ENCODE measurements around the gene IFNA7. TPM values are rescaled to one million over a fixed set of nuclear protein-coding genes. Genes with fewer than 3 reads are reported as not detected.

Gene IFNA7
- total RNA-seq, 1 experiment from 2014 or later = not detected

- ChIA-PET POLR2A (no interaction called here), CTCF (no interaction called here)
- H3K36me3 Mint-ChIP-seq (ENCODE audit: insufficient read depth, unreplicated experiment) = no peaks in the 10 kb centered on the region
- no peak overlapping the region for H3K4me3 Mint-ChIP-seq (ENCODE audit: unreplicated experiment)
- DNase-seq (ENCODE audit: unreplicated experiment) = no peak
- TF ChIP-seq, protein P1, sequence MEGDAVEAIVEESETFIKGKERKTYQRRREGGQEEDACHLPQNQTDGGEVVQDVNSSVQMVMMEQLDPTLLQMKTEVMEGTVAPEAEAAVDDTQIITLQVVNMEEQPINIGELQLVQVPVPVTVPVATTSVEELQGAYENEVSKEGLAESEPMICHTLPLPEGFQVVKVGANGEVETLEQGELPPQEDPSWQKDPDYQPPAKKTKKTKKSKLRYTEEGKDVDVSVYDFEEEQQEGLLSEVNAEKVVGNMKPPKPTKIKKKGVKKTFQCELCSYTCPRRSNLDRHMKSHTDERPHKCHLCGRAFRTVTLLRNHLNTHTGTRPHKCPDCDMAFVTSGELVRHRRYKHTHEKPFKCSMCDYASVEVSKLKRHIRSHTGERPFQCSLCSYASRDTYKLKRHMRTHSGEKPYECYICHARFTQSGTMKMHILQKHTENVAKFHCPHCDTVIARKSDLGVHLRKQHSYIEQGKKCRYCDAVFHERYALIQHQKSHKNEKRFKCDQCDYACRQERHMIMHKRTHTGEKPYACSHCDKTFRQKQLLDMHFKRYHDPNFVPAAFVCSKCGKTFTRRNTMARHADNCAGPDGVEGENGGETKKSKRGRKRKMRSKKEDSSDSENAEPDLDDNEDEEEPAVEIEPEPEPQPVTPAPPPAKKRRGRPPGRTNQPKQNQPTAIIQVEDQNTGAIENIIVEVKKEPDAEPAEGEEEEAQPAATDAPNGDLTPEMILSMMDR (IDR thresholded peaks at IDR 0.05; ENCODE audit: unreplicated experiment) = no peak
- no peaks in the 10 kb centered on the region for H3K9me3 Mint-ChIP-seq (ENCODE audit: unreplicated experiment)
- H3K4me1 Mint-ChIP-seq (ENCODE audit: insufficient read depth, unreplicated experiment) = no peaks in the 10 kb centered on the region
- no TSS peak for BruUV-seq (replicated peaks)
- H3K27me3 Mint-ChIP-seq (ENCODE audit: insufficient read depth, unreplicated experiment) = peaks cover 60% of the 10 kb centered on the region
- intact Hi-C loops (cut with micrococcal nuclease) = no loop called here
- no peak overlapping the region for H3K27ac Mint-ChIP-seq (ENCODE audit: low read depth, unreplicated experiment)
Measured at GRCh38 chr9:21160178-21160577, 41.8 kb downstream of the IFNA7 start.

- no peak overlapping the region for H3K27ac Mint-ChIP-seq (ENCODE audit: low read depth, unreplicated experiment)
- peaks cover 23% of the 10 kb centered on the region for H3K27me3 Mint-ChIP-seq (ENCODE audit: insufficient read depth, unreplicated experiment)
- no TSS peak for BruUV-seq (replicated peaks)
- peak; percentile 10 for DNase-seq (ENCODE audit: unreplicated experiment)
- H3K4me3 Mint-ChIP-seq (ENCODE audit: unreplicated experiment) = no peak overlapping the region
- POLR2A ChIA-PET = no interaction called here
- CTCF ChIA-PET = interaction anchor here (0.6 to 0.7 kb wide), 2 partner anchors 338 to 1296 kb away, joined by 3 read pairs; no protein-coding TSS in a partner anchor
- H3K4me1 Mint-ChIP-seq (ENCODE audit: insufficient read depth, unreplicated experiment) = peaks cover 6% of the 10 kb centered on the region
- no peaks in the 10 kb centered on the region for H3K9me3 Mint-ChIP-seq (ENCODE audit: unreplicated experiment)
- intact Hi-C loops (cut with micrococcal nuclease) = no loop called here
- TF ChIP-seq, protein P1 (IDR thresholded peaks at IDR 0.05; ENCODE audit: unreplicated experiment) = no peak
- H3K36me3 Mint-ChIP-seq (ENCODE audit: insufficient read depth, unreplicated experiment) = no peaks in the 10 kb centered on the region
Measured at GRCh38 chr9:21155501-21155900, 46.5 kb downstream of the IFNA7 start.

- Mint-ChIP-seq H3K9me3 (ENCODE audit: unreplicated experiment) (no peaks in the 10 kb centered on the region), H3K4me1 (ENCODE audit: insufficient read depth, unreplicated experiment) (peaks cover 6% of the 10 kb centered on the region), H3K27me3 (ENCODE audit: insufficient read depth, unreplicated experiment) (peaks cover 18% of the 10 kb centered on the region), H3K4me3 (ENCODE audit: unreplicated experiment) (no peak overlapping the region), H3K36me3 (ENCODE audit: insufficient read depth, unreplicated experiment) (no peaks in the 10 kb centered on the region), H3K27ac (ENCODE audit: low read depth, unreplicated experiment) (no peak overlapping the region)
- ChIA-PET CTCF (interaction anchor here (0.6 to 1.0 kb wide), 5 partner anchors 13 to 403 kb away, joined by 3 to 5 read pairs (median 3); partner anchors contain the start of gene IFNW1), POLR2A (no interaction called here)
- intact Hi-C loops (cut with micrococcal nuclease) = no loop called here
- no TSS peak for BruUV-seq (replicated peaks)
- TF ChIP-seq, protein P1 (IDR thresholded peaks at IDR 0.05; ENCODE audit: unreplicated experiment) = no peak
- DNase-seq (ENCODE audit: unreplicated experiment) = peak; percentile 32
Measured at GRCh38 chr9:21154018-21154608, 47.9 kb downstream of the IFNA7 start.

DNA sequence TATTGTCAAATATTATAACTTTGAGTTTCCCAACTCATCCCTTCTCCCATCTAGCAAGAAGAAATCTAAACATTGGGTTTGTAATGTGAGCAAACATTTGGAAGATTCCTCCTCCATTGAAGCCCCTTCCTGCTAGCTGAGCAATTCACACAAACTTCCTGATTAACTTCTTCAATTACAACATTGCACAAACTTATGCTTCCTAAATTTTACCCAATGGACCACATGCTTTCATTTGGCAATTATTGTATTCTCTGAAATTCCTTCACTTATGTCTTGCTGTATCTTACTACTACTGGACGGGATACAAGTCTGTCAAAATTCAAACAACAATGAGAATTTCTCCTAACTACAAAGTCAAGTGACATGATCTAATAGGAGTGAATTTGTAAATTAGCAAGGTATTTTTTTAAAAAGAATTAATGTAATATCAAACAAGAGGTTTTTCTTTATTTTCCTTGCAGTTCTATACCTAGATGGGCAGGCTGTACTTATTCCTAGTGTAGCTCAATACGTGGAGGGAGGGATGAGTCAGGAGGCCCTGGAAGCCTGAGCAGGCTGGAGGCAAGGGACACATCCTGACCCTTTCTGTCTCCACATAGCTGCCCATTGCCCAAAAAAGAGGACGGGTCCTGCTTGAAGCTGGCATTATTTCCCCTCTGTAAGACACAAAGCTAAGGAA is 48.5 kb downstream of the IFNA7 start:
- peaks cover 6% of the 10 kb centered on the region for H3K4me1 Mint-ChIP-seq (ENCODE audit: insufficient read depth, unreplicated experiment)
- H3K27ac Mint-ChIP-seq (ENCODE audit: low read depth, unreplicated experiment) = no peak overlapping the region
- CTCF ChIA-PET = interaction anchor here (0.6 to 1.0 kb wide), 5 partner anchors 12 to 893 kb away, joined by 3 to 5 read pairs (median 3); partner anchors contain the start of gene IFNW1

More for the DNA sequence above, 48.5 kb downstream of the IFNA7 start:
- Mint-ChIP-seq H3K36me3 (ENCODE audit: insufficient read depth, unreplicated experiment) (no peaks in the 10 kb centered on the region), H3K27me3 (ENCODE audit: insufficient read depth, unreplicated experiment) (peaks cover 12% of the 10 kb centered on the region), H3K4me3 (ENCODE audit: unreplicated experiment) (no peak overlapping the region), H3K9me3 (ENCODE audit: unreplicated experiment) (no peaks in the 10 kb centered on the region)
- intact Hi-C loops (cut with micrococcal nuclease) = no loop called here
- peak; percentile 2 for DNase-seq (ENCODE audit: unreplicated experiment)
- POLR2A ChIA-PET = no interaction called here
- BruUV-seq (replicated peaks) = no TSS peak
- TF ChIP-seq, protein P1 (IDR thresholded peaks at IDR 0.05; ENCODE audit: unreplicated experiment) = no peak

Other genes starting within 250 kb of the IFNA7 start
- gene HACD4, start 170.6 kb downstream of the IFNA7 start, total RNA-seq (2022) = not detected in 2 replicates
- not detected in 2 replicates for gene IFNB1, start 124.3 kb downstream of the IFNA7 start, total RNA-seq (2022)
- not detected in 2 replicates for gene IFNW1, start 60.4 kb downstream of the IFNA7 start, total RNA-seq (2022)
- gene IFNA21, start 35.5 kb downstream of the IFNA7 start, total RNA-seq (2022) = not detected in 2 replicates
- gene IFNA4, start 14.6 kb downstream of the IFNA7 start, total RNA-seq (2022) = not detected in 2 replicates
- gene IFNA10, start 4.9 kb upstream of the IFNA7 start, total RNA-seq (2022) = not detected in 2 replicates
- gene IFNA16, start 15.1 kb upstream of the IFNA7 start, total RNA-seq (2022) = not detected in 2 replicates
- gene IFNA17, start 26.0 kb upstream of the IFNA7 start, total RNA-seq (2022) = not detected in 2 replicates
- gene IFNA14, start 37.8 kb upstream of the IFNA7 start, total RNA-seq (2022) = not detected in 2 replicates
- not detected in 2 replicates for gene IFNA5, start 103.1 kb upstream of the IFNA7 start, total RNA-seq (2022)
- gene KLHL9, start 133.2 kb upstream of the IFNA7 start, total RNA-seq (2022) = 9.8 and 11.6 TPM in 2 replicates
- not detected in 2 replicates for gene IFNA6, start 148.7 kb upstream of the IFNA7 start, total RNA-seq (2022)
- gene IFNA13, start 165.9 kb upstream of the IFNA7 start, total RNA-seq (2022) = not detected in 2 replicates
- gene IFNA2, start 183.2 kb upstream of the IFNA7 start, total RNA-seq (2022) = not detected in 2 replicates
- not detected in 2 replicates for gene IFNA8, start 206.9 kb upstream of the IFNA7 start, total RNA-seq (2022)
- not detected in 2 replicates for gene IFNA1, start 238.2 kb upstream of the IFNA7 start, total RNA-seq (2022)

Measured in MCF 10A (cell line).